ENCODE results near the gene SIGLEC5.

GRCh38 chr19:51572410-51572809 is 57.8 kb downstream of the SIGLEC5 start:
- TF ChIP-seq, protein P1, sequence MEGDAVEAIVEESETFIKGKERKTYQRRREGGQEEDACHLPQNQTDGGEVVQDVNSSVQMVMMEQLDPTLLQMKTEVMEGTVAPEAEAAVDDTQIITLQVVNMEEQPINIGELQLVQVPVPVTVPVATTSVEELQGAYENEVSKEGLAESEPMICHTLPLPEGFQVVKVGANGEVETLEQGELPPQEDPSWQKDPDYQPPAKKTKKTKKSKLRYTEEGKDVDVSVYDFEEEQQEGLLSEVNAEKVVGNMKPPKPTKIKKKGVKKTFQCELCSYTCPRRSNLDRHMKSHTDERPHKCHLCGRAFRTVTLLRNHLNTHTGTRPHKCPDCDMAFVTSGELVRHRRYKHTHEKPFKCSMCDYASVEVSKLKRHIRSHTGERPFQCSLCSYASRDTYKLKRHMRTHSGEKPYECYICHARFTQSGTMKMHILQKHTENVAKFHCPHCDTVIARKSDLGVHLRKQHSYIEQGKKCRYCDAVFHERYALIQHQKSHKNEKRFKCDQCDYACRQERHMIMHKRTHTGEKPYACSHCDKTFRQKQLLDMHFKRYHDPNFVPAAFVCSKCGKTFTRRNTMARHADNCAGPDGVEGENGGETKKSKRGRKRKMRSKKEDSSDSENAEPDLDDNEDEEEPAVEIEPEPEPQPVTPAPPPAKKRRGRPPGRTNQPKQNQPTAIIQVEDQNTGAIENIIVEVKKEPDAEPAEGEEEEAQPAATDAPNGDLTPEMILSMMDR (IDR thresholded peaks at IDR 0.05; ENCODE audit: extremely low read depth in 1 of 2, insufficient read depth in 1 of 2, low read depth in 1 of 2, low read length in 2 of 2) = no peak
- no peak for TF ChIP-seq EZH2 (IDR thresholded peaks at IDR 0.05; ENCODE audit: borderline replicate concordance, low read depth, low read length, severe bottlenecking)
- no peak for TF ChIP-seq POLR2A (IDR thresholded peaks at IDR 0.05; ENCODE audit: low read depth, low read length)
- TF ChIP-seq POLR2AphosphoS5 (IDR thresholded peaks at IDR 0.05; ENCODE audit: insufficient read depth, low read depth, low read length) = peak; percentile 24
- no peak for TF ChIP-seq FOS (IDR thresholded peaks at IDR 0.05; ENCODE audit: borderline replicate concordance, insufficient read depth, low read length)
